ENCODE measurements around the gene ART1. TPM values are rescaled to one million over a fixed set of nuclear protein-coding genes. Genes with fewer than 3 reads are reported as not detected.
A peak's percentile ranks its signal among the peaks of the same experiment; 100 is the strongest.

Gene ART1
- total RNA-seq, 3 donors from 2014 or later = 1.8 TPM; not detected in 2

- intact Hi-C loops (cut with DNase I, micrococcal nuclease) = no loop called here
- DNase-seq = no peak
- ATAC-seq = no peak
- H3K36me3 ChIP-seq (ENCODE audit: low read depth) = no peaks in the 10 kb centered on the region
- H3K4me1 ChIP-seq (ENCODE audit: low read depth) = no peaks in the 10 kb centered on the region
- no peak for TF ChIP-seq CTCF (IDR thresholded peaks at IDR 0.05)
- no peaks in the 10 kb centered on the region for H3K9me3 ChIP-seq
- no peak overlapping the region for H3K4me3 ChIP-seq
Observed at GRCh38 chr11:3623767-3624458, 21.0 kb upstream of the ART1 start.

DNA sequence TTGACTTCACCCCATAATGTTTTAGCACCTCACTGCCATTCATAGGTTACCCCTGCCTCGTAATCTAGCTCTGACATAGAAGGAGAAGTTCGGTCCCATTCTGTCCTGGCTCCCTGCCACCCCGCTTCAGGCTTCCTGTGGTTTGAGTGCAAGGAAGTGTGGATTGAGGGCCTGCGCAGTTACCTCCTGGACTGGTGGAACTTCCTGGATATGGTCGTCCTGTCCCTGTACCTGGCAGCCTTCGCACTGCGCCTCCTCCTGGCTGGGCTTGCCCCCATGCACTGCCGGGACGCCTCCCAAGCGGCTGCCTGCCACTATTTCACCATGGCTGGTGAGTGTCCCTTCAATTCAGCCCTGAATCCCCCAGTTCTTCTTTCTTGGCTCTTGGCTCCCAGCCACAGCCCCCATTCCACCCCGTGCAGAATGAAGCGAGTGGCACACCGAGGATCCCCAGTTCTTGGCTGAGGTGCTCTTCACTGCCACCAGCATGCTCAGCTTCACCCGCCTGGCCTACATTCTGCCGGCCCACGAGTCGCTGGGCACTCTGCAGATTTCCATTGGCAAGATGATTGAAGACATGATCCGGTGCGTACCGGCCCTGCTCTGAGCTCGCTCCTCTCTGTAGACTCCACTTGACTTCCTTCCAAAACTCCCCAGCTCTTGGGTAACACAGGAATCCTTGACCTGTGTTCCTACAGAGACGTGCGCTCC is 18.5 kb upstream of the ART1 start:
- ATAC-seq = no peak
- no peaks in the 10 kb centered on the region for H3K9me3 ChIP-seq
- H3K4me3 ChIP-seq = no peak overlapping the region
- TF ChIP-seq CTCF (IDR thresholded peaks at IDR 0.05) = no peak
- intact Hi-C loops (cut with DNase I, micrococcal nuclease) = no loop called here
- H3K4me1 ChIP-seq (ENCODE audit: low read depth) = no peaks in the 10 kb centered on the region
- no peaks in the 10 kb centered on the region for H3K36me3 ChIP-seq (ENCODE audit: low read depth)
- peak in 2 of 3 donors; percentile 35 to 41 for DNase-seq

DNA sequence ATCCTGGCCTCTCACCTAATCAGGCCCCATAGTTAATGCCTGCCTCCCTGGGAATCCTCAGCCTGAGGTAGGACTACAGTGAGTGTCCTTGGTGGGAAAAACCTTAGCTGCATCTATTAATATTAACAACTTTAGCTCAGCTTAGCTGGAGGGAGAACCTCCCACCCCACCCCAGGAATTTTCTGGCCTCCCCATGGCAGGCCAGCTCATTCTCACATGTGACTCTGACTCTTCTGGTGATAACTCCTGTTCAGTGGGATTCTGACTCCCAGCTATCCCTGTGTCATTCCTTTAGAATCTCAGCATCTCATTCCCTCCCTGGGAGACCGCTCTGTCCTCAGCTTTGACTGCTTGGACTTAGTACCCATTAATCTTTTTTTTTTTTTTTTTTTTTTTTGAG is 17.6 kb upstream of the ART1 start:
- intact Hi-C loops (cut with DNase I, micrococcal nuclease) = no loop called here
- DNase-seq = no peak
- TF ChIP-seq CTCF (IDR thresholded peaks at IDR 0.05) = no peak
- no peaks in the 10 kb centered on the region for H3K36me3 ChIP-seq (ENCODE audit: low read depth)
- H3K4me1 ChIP-seq (ENCODE audit: low read depth) = no peaks in the 10 kb centered on the region
- no peak for ATAC-seq
- H3K9me3 ChIP-seq = no peaks in the 10 kb centered on the region
- H3K4me3 ChIP-seq = no peak overlapping the region

DNA sequence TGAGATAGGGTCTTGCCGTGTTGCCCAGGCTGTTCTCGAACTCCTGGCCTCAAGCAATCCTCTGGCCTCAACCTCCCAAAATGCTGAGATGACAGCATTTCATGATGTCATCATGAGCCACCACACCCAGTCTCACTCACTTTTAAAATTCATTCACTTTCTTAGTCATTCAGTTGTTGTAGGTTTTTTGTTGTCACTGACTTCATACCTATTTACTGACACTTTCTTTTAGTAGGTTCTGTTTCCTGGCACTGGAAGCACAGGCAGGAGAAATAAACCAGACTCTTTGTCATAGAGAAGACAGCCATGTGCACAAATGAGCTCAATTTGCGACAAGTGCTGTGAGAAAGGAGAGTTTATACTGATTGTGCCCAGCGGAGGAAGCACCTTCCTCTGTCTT is 13.6 kb upstream of the ART1 start:
- no peak overlapping the region for H3K4me3 ChIP-seq
- TF ChIP-seq CTCF (IDR thresholded peaks at IDR 0.05) = no peak
- intact Hi-C loops (cut with DNase I, micrococcal nuclease) = no loop called here
- no peaks in the 10 kb centered on the region for H3K4me1 ChIP-seq (ENCODE audit: low read depth)
- DNase-seq (no peak), ATAC-seq (no peak)
- no peaks in the 10 kb centered on the region for H3K9me3 ChIP-seq
- H3K36me3 ChIP-seq (ENCODE audit: low read depth) = no peaks in the 10 kb centered on the region

GRCh38 chr11:3632070-3632660 is 12.8 kb upstream of the ART1 start:
- no peak for TF ChIP-seq CTCF (IDR thresholded peaks at IDR 0.05)
- no peaks in the 10 kb centered on the region for H3K36me3 ChIP-seq (ENCODE audit: low read depth)
- DNase-seq (no peak), ATAC-seq (no peak)
- no peaks in the 10 kb centered on the region for H3K4me1 ChIP-seq (ENCODE audit: low read depth)
- H3K4me3 ChIP-seq = no peak overlapping the region
- H3K9me3 ChIP-seq = no peaks in the 10 kb centered on the region
- intact Hi-C loops (cut with DNase I, micrococcal nuclease) = no loop called here

All from mucosa of descending colon (tissue), 3 donors.